Liver (tissue), 9 donors: ENCODE data around the gene LRRC15. TPM values are rescaled to one million over a fixed set of nuclear protein-coding genes. Genes with fewer than 3 reads are reported as not detected.

Experiments
- DNase-seq: peaks from one replicate; pipeline ENCODE4 v3.0.0-alpha.2; 2017; ENCODE audit warnings: low spot score
- H3K27ac ChIP-seq, 2 donors: one replicate each; pipeline ENCODE4 v1.7.0; 2013; ENCODE audit warnings: inconsistent platforms in 2 of 2, low read length in 2 of 2, control low read depth in 1 of 2, low read depth in 1 of 2, mild to moderate bottlenecking in 1 of 2
- H3K27me3 ChIP-seq, 4 donors: one replicate each; pipeline versions ENCODE4 v1.6.1 to v1.7.0; 2013; ENCODE audit warnings: low read length in 3 of 4, inconsistent platforms in 1 of 4, mild to moderate bottlenecking in 1 of 4, moderate library complexity in 1 of 4; ENCODE audit not compliant: control insufficient read depth in 4 of 4, insufficient read depth in 4 of 4
- H3K36me3 ChIP-seq, 4 donors: one replicate each; pipeline versions ENCODE4 v1.6.1 to v1.7.0; 2013; ENCODE audit warnings: low read length in 3 of 4, mild to moderate bottlenecking in 3 of 4, low read depth in 1 of 4, moderate library complexity in 1 of 4; ENCODE audit not compliant: control insufficient read depth in 4 of 4, insufficient read depth in 3 of 4
- H3K4me1 ChIP-seq, 4 donors: one replicate each; pipeline versions ENCODE4 v1.6.1 to v1.7.0; 2013; ENCODE audit warnings: low read length in 3 of 4, mild to moderate bottlenecking in 3 of 4, moderate library complexity in 1 of 4; ENCODE audit not compliant: control insufficient read depth in 4 of 4, insufficient read depth in 4 of 4
- H3K4me3 ChIP-seq, 3 donors: one replicate each; pipeline versions ENCODE4 v1.6.1 to v1.7.0; 2013; ENCODE audit warnings: low read length in 3 of 3, control low read depth in 1 of 3, low read depth in 1 of 3, mild to moderate bottlenecking in 1 of 3
- H3K9ac ChIP-seq, 2 donors: one replicate each; pipeline ENCODE4 v1.7.0; 2013; ENCODE audit warnings: low read length in 2 of 2, mild to moderate bottlenecking in 2 of 2, moderate library complexity in 2 of 2, control low read depth in 1 of 2, low read depth in 1 of 2
- H3K9me3 ChIP-seq, 4 donors: one replicate each; pipeline versions ENCODE4 v1.6.1 to v1.7.0; 2013; ENCODE audit warnings: low read length in 3 of 4; ENCODE audit not compliant: control insufficient read depth in 4 of 4
- EGR1 ChIP-seq, 2 donors: IDR thresholded peaks; 2 replicates each; pipeline ENCODE4 v1.6.1; 2016 to 2018; ENCODE audit warnings: antibody characterized with exemption in 2 of 2, low read depth in 2 of 2
- FOXA1 ChIP-seq: IDR thresholded peaks from 2 replicates; pipeline ENCODE4 v1.6.1; 2016; ENCODE audit warnings: antibody characterized with exemption
- FOXA2 ChIP-seq: IDR thresholded peaks from 2 replicates; pipeline ENCODE4 v1.6.1; 2016; ENCODE audit warnings: antibody characterized with exemption
- GABPA ChIP-seq, 2 donors: IDR thresholded peaks in 1 of 2; conservative IDR thresholded peaks in 1 of 2; 2 replicates each; pipeline ENCODE4 v1.6.1; 2016; ENCODE audit warnings: antibody characterized with exemption in 2 of 2, mild to moderate bottlenecking in 1 of 2, moderate library complexity in 1 of 2
- HNF4A ChIP-seq, 2 donors: conservative IDR thresholded peaks; 2 replicates each; pipeline ENCODE4 v1.6.1; 2016; ENCODE audit warnings: antibody characterized with exemption in 2 of 2, mild to moderate bottlenecking in 2 of 2
- HNF4G ChIP-seq: IDR thresholded peaks from 2 replicates; pipeline ENCODE4 v1.6.1; 2016; ENCODE audit warnings: antibody characterized with exemption
- JUND ChIP-seq, 2 donors: IDR thresholded peaks; 2 replicates each; pipeline ENCODE4 v1.6.1; 2016; ENCODE audit warnings: antibody characterized with exemption in 2 of 2
- NR2F2 ChIP-seq: IDR thresholded peaks from 2 replicates; pipeline ENCODE4 v1.6.1; 2016; ENCODE audit warnings: antibody characterized with exemption
- RAD21 ChIP-seq, 2 donors: IDR thresholded peaks; 2 replicates each; pipeline ENCODE4 v1.6.1; 2016; ENCODE audit warnings: antibody characterized with exemption in 2 of 2, mild to moderate bottlenecking in 2 of 2
- RXRA ChIP-seq, 2 donors: IDR thresholded peaks; 2 replicates each; pipeline ENCODE4 v1.6.1; 2017 to 2018; ENCODE audit warnings: antibody characterized with exemption in 2 of 2, mild to moderate bottlenecking in 1 of 2
- SP1 ChIP-seq: IDR thresholded peaks from 2 replicates; pipeline ENCODE4 v1.6.1; 2018; ENCODE audit warnings: antibody characterized with exemption, mild to moderate bottlenecking
- TAF1 ChIP-seq: conservative IDR thresholded peaks from 2 replicates; pipeline ENCODE4 v1.6.1; 2016; ENCODE audit warnings: antibody characterized with exemption, mild to moderate bottlenecking
- WGBS: extraction: QIAGEN DNeasy Blood & Tissue Kit; methylation state at CpG from one replicate; pipeline ENCODE4 v1.1.7; 2013; 5-methylcytosine and 5-hydroxymethylcytosine counted together
- polyA plus RNA-seq, 2 donors: library from polyadenylated mRNA; stranded (reverse) in 1 of 2; unstranded in 1 of 2; fragments of 200-250 nt in 1 of 2; fragments of >200 nt in 1 of 2; fragmentation: Nextera tagmentation in 1 of 2; extraction: Ambion mirVana in 1 of 2; gene quantifications; one replicate each; pipeline versions ENCODE4 v1.2.1 to v1.2.3, GENCODE V29; 2013 to 2015
- total RNA-seq, 2 donors: library from RNA; depleted of rRNA; stranded (reverse); fragments of >200 nt; gene quantifications; one replicate each; pipeline ENCODE4 v1.2.3, GENCODE V29; 2014
- TF ChIP-seq, protein P1 (sequence below): fragments of 150-350 bp; IDR thresholded peaks from 2 replicates; pipeline ENCODE4 v1.5.1; 2017; ENCODE audit warnings: improper control_type of control experiment, low read depth, low read length; ENCODE audit not compliant: missing input control
- TF ChIP-seq, protein P2 (sequence below): IDR thresholded peaks from 2 replicates; pipeline ENCODE4 v1.6.1; 2016; ENCODE audit warnings: antibody characterized with exemption
- TF ChIP-seq, protein P3 (sequence below): IDR thresholded peaks from 2 replicates; pipeline ENCODE4 v1.6.1; 2016; ENCODE audit warnings: antibody characterized with exemption, mild to moderate bottlenecking
- donor health status: healthy.
- donor health status: healthy.
- donor health status: healthy.
- donor health status: healthy.
- donor health status: healthy.

The LRRC15 gene
- total and polyA plus RNA-seq, 4 donors, result 0.03 to 0.08 (median 0.05) TPM; not detected in 1

DNA sequence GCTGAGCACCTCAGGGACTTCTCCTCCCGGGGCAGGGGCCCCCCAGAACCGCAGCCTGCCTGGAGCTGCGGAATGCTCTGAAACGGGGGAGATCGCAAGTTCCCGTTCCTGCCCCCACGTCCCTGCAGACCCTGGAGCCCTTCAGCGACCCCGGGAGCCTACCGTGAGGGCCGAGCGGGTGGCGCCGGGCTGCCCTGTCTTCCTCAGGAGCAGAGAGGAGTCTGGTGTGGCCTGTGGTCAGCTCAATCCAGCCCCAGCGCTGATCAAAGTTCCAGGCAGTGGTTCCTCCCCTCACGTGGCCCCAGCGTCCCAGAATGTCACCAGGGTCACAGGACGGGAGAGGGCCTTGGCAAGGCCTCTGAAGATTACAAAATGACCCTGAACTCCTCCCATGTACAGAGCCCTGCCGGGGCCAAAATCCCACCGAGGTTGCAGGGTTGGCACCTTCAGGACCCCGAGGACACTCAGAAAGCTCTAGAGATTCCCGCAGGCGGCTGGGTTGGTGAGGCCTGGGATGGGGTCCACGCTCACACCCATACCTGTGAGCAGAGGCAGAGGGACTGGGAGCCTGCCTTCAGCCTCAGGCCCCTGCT is 18.4 kb downstream of the LRRC15 start, which contains the start of gene CPN2 (continued):
- TF ChIP-seq, protein P1, sequence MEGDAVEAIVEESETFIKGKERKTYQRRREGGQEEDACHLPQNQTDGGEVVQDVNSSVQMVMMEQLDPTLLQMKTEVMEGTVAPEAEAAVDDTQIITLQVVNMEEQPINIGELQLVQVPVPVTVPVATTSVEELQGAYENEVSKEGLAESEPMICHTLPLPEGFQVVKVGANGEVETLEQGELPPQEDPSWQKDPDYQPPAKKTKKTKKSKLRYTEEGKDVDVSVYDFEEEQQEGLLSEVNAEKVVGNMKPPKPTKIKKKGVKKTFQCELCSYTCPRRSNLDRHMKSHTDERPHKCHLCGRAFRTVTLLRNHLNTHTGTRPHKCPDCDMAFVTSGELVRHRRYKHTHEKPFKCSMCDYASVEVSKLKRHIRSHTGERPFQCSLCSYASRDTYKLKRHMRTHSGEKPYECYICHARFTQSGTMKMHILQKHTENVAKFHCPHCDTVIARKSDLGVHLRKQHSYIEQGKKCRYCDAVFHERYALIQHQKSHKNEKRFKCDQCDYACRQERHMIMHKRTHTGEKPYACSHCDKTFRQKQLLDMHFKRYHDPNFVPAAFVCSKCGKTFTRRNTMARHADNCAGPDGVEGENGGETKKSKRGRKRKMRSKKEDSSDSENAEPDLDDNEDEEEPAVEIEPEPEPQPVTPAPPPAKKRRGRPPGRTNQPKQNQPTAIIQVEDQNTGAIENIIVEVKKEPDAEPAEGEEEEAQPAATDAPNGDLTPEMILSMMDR, result no peak
- TF ChIP-seq TAF1 (peak; percentile 94), RXRA (IDR thresholded peaks at IDR 0.05) (peak; percentile 87 to 93), FOXA1 (peak; percentile 23), NR2F2 (peak; percentile 57)
- TF ChIP-seq, protein P2, sequence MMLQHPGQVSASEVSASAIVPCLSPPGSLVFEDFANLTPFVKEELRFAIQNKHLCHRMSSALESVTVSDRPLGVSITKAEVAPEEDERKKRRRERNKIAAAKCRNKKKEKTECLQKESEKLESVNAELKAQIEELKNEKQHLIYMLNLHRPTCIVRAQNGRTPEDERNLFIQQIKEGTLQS, result no peak

DNA sequence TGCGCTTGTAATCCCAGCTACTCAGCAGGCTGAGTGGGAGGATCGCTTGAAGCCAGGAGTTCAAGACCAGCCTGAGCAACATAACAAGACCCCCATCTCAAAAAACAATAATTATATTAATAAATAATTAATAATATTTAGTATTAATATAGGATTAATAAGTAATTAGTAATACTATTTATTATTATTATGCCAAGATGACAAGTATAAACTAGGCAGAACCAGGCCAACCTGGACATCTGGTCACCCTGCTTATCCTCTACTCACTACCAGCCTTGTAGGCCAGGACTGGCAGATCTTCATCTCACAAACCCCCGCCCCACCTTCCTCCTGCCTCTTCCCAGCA is 18.8 kb downstream of the LRRC15 start:
- no peaks in the 10 kb centered on the region for H3K27me3 ChIP-seq
- H3K4me3 ChIP-seq, result peak overlapping the region; percentile 83 to 89 (median 84)
- H3K4me1 ChIP-seq, result peaks cover 0 to 14% (median 5%) of the 10 kb centered on the region in 4 donors
- TF ChIP-seq, protein P1, result no peak
- TF ChIP-seq GABPA (IDR thresholded peaks at IDR 0.05 in 1 of 2, conservative IDR thresholded peaks at IDR 0.05 in 1 of 2) (no peak), SP1 (no peak), HNF4A (conservative IDR thresholded peaks at IDR 0.05) (no peak), RXRA (IDR thresholded peaks at IDR 0.05) (no peak), RAD21 (IDR thresholded peaks at IDR 0.05) (no peak), TAF1 (no peak), EGR1 (IDR thresholded peaks at IDR 0.05; ENCODE audit: low read depth in 2 of 2) (no peak), FOXA2 (no peak), JUND (IDR thresholded peaks at IDR 0.05) (no peak), NR2F2 (no peak), HNF4G (no peak)
- TF ChIP-seq, protein P2, result no peak
- TF ChIP-seq, protein P3, sequence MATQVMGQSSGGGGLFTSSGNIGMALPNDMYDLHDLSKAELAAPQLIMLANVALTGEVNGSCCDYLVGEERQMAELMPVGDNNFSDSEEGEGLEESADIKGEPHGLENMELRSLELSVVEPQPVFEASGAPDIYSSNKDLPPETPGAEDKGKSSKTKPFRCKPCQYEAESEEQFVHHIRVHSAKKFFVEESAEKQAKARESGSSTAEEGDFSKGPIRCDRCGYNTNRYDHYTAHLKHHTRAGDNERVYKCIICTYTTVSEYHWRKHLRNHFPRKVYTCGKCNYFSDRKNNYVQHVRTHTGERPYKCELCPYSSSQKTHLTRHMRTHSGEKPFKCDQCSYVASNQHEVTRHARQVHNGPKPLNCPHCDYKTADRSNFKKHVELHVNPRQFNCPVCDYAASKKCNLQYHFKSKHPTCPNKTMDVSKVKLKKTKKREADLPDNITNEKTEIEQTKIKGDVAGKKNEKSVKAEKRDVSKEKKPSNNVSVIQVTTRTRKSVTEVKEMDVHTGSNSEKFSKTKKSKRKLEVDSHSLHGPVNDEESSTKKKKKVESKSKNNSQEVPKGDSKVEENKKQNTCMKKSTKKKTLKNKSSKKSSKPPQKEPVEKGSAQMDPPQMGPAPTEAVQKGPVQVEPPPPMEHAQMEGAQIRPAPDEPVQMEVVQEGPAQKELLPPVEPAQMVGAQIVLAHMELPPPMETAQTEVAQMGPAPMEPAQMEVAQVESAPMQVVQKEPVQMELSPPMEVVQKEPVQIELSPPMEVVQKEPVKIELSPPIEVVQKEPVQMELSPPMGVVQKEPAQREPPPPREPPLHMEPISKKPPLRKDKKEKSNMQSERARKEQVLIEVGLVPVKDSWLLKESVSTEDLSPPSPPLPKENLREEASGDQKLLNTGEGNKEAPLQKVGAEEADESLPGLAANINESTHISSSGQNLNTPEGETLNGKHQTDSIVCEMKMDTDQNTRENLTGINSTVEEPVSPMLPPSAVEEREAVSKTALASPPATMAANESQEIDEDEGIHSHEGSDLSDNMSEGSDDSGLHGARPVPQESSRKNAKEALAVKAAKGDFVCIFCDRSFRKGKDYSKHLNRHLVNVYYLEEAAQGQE, result no peak
- WGBS, result 33% methylated on average over 3 of the region's 3 CpGs
- no peak for DNase-seq
- H3K36me3 ChIP-seq, result peaks cover 0 to 2% (median 0%) of the 10 kb centered on the region in 4 donors
- H3K27ac ChIP-seq, result peak overlapping the region; percentile 95
- H3K9me3 ChIP-seq, result no peaks in the 10 kb centered on the region
- peak overlapping the region; percentile 86 to 96 for H3K9ac ChIP-seq
